ENCODE measurements around the gene CENATAC.
"Not testable (repeated sequence)": the region's sequence is repeated elsewhere in the genome, so short reads cannot be mapped to it uniquely, and the experiment has no call there.

CENATAC gene

GRCh38 chr11:119028346-119029068 lies 30.6 kb downstream of the CENATAC start:
- no peak for TF ChIP-seq CTCF (IDR thresholded peaks at IDR 0.05; ENCODE audit: insufficient read depth, low read depth, low read length, missing control alignments)
- DNase-seq (ENCODE audit: low read depth) = no peak
- no peak overlapping the region for H3K4me3 ChIP-seq (ENCODE audit: low read depth, low read length)

GRCh38 chr11:119029069-119029339 lies 31.1 kb downstream of the CENATAC start:
- TF ChIP-seq CTCF (IDR thresholded peaks at IDR 0.05; ENCODE audit: insufficient read depth, low read depth, low read length, missing control alignments) = no peak
- no peak overlapping the region for H3K4me3 ChIP-seq (ENCODE audit: low read depth, low read length)
- DNase-seq (ENCODE audit: low read depth) = no peak

GRCh38 chr11:119029340-119030028 lies 31.5 kb downstream of the CENATAC start:
- H3K4me3 ChIP-seq (ENCODE audit: low read depth, low read length) = peak overlapping the region; percentile 99
- peak; percentile 28 for DNase-seq (ENCODE audit: low read depth)
- no peak for TF ChIP-seq CTCF (IDR thresholded peaks at IDR 0.05; ENCODE audit: insufficient read depth, low read depth, low read length, missing control alignments)

- H3K4me3 ChIP-seq (ENCODE audit: low read depth, low read length) = peak overlapping the region; percentile 99
- TF ChIP-seq CTCF (IDR thresholded peaks at IDR 0.05; ENCODE audit: insufficient read depth, low read depth, low read length, missing control alignments) = no peak
- DNase-seq (ENCODE audit: low read depth) = no peak
These were observed 32.0 kb downstream of the CENATAC start for GRCh38 chr11:119030029-119030328.

GRCh38 chr11:119030329-119031047 lies 32.5 kb downstream of the CENATAC start, which contains the start of gene SLC37A4:
Gene SLC37A4 (minus strand): TSS chr11:119030877.
- peak within 1 kb of the TSS; percentile 99 for H3K4me3 ChIP-seq (ENCODE audit: low read depth, low read length)
- peak; percentile 93 for TF ChIP-seq CTCF (IDR thresholded peaks at IDR 0.05; ENCODE audit: insufficient read depth, low read depth, low read length, missing control alignments)
- peak; percentile 99 for DNase-seq (ENCODE audit: low read depth)

GRCh38 chr11:119031912-119032280 lies 34.0 kb downstream of the CENATAC start:
- DNase-seq (ENCODE audit: low read depth) = no peak
- no peak for TF ChIP-seq CTCF (IDR thresholded peaks at IDR 0.05; ENCODE audit: insufficient read depth, low read depth, low read length, missing control alignments)
- no peak overlapping the region for H3K4me3 ChIP-seq (ENCODE audit: low read depth, low read length)

GRCh38 chr11:119033421-119033820 lies 35.5 kb downstream of the CENATAC start:
- H3K4me3 ChIP-seq (ENCODE audit: low read depth, low read length); DNase-seq (ENCODE audit: low read depth): not testable (repeated sequence)

All from GM12865 (cell line).